GM12865 (cell line): ENCODE measurements around the gene RAB15.

Experiments
- DNase-seq: peaks from one replicate; pipeline ENCODE4 v3.0.0; 2010; ENCODE audit warnings: low read depth
- H3K4me3 ChIP-seq: 2 replicates; pipeline ENCODE4 v1.5.1; 2011; ENCODE audit warnings: mild to moderate bottlenecking, low read depth, low read length, control low read depth
- TF ChIP-seq, protein P1 (sequence below): IDR thresholded peaks from 2 replicates; pipeline ENCODE4 v1.5.1; 2011; ENCODE audit warnings: low read length, control low read depth, low read depth, inconsistent platforms; ENCODE audit not compliant: insufficient read depth; ENCODE audit errors: missing control alignments

RAB15 gene

DNA sequence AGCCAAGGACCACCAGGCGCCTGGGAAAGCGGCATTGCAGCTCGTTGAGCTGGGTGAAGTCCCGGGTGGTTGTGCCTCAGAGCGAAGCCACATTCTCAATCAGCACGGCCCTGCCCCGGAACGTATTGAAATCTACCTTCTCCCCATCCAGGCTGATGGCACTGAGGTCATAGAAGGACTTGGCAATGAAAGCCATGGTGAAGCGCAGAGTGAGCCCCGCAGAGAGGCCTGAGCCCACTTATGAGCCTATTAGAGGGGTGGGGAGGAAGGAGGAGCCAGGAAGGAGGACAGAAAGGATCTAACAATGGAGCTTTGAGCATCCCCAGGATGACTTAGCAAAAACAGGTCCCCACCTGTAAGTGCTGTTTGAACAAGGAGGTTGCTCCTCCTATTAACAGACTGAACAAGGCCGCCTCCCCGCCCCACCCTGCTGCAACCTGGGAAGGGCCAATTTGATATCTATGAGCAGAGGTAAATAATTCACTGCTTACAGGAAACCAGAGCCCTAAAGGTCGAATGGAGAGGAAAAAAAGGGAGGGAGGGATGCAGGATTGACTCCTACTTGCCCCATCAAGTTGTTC lies 29.5 kb downstream of the RAB15 start, which contains the start of gene GPX2:
Gene GPX2, minus strand, starts transcription at position 215 of the 581 bp plus-strand sequence. Its CDS starts 19 bp downstream, at position 196.
- TF ChIP-seq, protein P1, sequence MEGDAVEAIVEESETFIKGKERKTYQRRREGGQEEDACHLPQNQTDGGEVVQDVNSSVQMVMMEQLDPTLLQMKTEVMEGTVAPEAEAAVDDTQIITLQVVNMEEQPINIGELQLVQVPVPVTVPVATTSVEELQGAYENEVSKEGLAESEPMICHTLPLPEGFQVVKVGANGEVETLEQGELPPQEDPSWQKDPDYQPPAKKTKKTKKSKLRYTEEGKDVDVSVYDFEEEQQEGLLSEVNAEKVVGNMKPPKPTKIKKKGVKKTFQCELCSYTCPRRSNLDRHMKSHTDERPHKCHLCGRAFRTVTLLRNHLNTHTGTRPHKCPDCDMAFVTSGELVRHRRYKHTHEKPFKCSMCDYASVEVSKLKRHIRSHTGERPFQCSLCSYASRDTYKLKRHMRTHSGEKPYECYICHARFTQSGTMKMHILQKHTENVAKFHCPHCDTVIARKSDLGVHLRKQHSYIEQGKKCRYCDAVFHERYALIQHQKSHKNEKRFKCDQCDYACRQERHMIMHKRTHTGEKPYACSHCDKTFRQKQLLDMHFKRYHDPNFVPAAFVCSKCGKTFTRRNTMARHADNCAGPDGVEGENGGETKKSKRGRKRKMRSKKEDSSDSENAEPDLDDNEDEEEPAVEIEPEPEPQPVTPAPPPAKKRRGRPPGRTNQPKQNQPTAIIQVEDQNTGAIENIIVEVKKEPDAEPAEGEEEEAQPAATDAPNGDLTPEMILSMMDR, result no peak
- H3K4me3 ChIP-seq, result no peak within 1 kb of the TSS
- no peak for DNase-seq

DNA sequence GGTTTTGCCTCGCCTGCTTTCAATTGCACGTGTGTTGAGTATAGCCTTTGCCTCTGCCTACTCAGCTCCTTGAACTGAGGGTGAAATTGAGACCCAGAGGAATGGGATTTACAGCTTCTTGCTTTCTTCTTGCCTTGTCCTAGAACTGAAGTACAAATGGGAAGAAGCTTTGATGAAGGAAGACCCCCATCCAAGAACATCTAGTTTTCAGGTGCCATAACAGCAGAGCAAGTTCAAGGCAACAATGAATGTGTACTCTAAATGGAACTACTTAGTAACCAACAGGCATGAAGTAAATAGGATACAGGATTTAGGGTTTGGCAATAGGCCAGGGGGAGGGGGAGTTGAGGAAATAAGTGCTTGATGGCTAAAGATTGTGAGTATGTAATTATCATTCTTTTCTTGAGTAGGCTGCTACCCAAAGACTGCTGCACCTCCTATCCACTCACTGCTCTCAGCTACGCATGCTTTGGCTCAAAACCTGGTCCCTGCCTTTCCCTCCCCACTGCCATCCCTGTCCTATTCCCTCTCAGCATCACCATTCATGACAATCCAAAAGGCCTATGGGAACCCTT lies 31.7 kb downstream of the RAB15 start:
- DNase-seq, result no peak
- no peak overlapping the region for H3K4me3 ChIP-seq
- TF ChIP-seq, protein P1, result no peak

DNA sequence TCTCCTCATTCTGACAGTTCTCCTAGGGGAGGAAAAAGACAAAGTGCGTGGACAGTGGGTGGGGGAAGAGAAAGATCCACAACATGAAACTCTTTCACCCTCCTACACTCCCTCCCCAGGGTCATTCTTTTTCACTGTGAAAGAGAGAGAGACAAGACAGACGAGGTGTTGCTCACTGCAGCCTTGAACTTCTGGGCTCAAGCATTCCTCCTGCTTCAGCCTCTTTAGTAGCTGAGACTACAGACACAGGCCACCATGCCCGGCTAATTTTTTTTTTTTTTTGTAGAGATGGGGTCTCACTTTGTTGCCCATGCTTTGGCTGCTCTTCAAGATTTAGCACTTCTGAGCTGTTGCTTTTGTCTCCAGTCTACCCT lies 32.3 kb downstream of the RAB15 start:
- TF ChIP-seq, protein P1, result no peak
- H3K4me3 ChIP-seq, result no peak overlapping the region
- no peak for DNase-seq

GRCh38 chr14:64938972-64939816 lies 32.9 kb downstream of the RAB15 start:
- DNase-seq, result no peak
- TF ChIP-seq, protein P1, result no peak
- H3K4me3 ChIP-seq, result no peak overlapping the region

DNA sequence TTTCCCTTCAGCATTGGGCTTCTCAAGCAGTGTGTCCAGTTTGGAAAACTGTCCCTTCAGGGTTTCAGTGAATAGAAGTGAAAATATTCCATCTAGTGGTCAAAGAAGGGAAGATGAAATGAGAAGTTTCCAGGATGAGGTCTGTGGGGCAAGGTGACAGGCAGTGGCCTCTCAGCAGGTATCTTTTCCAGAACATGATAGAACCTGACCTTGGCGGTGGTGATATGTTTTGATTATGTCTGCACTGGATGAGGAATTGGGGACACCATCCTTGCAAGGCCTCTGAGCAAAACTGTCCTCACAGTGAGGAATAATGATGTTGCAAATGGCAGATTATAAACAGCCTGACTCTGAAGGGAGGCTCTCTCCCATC lies 34.3 kb downstream of the RAB15 start:
- no peak overlapping the region for H3K4me3 ChIP-seq
- TF ChIP-seq, protein P1, result no peak
- no peak for DNase-seq

DNA sequence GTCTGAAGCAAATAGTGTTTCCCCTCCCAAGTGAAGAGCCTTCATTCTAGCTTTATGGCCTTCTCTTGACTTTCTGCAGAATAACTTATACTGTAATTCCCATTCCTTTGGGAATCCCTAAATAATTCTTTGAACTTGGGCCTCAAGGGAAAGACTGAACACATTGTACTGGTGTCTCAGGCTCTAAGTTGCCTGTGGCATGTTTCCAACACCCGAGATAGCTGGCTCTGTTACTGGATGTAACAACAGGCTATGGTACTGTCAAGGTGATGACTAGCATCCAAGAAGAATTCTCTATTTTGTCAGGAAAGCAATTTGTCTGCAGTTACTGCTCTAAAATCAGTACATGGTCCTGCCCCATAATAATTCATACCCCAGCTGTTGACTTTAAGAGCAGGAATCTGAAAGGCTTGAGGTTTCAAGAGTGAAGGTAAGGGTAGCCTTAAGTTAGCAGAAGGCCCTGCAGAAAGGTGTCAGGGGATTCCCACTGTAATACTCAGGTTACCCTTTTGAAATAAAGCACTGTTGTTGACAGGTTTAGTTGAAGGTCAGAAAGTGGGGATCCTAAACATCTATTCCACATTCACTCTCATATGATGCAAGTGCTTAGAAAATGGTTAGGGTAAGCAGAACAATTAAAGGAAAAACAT lies 34.8 kb downstream of the RAB15 start:
- no peak overlapping the region for H3K4me3 ChIP-seq
- no peak for DNase-seq
- TF ChIP-seq, protein P1, result no peak
